ENCODE data around the gene POLR1A. TPM values are rescaled to one million over a fixed set of nuclear protein-coding genes. Genes with fewer than 3 reads are reported as not detected.

POLR1A gene
- total RNA-seq, 6 donors from 2014 or later = 12.0 to 25.8 (median 22.1) TPM

DNA sequence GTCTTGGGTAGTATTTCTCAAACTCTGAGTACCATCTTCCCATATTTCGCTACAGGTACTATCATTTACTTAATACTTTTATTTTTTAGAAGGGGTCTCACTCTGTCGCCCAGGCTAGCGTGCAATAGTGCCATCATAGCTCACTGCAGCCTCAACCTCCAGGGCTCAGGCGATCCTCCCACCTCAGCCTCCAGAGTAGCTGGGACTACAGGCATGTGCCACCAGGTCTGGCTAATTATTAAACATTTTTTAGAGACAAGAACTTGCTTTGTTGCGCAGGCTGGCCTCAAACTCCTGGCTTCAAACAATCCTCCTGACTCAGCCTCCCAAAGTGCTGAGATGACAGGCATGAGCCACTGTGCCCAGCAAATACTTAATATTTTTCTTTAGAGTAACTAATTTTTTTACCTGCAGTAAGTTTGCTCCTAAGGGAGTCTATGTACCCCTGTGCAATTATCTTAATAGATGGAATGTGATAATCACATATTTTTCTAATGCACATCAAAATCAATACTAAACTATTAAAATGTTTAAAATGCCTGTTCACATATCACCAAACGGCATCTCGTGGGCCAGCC, 116.3 kb downstream of the POLR1A start:
- DNase-seq (no peak), ATAC-seq (ENCODE audit: low FRiP score in 2 of 2) (no peak)
- no peak for TF ChIP-seq EP300 (IDR thresholded peaks at IDR 0.05)
- TF ChIP-seq CTCF (IDR thresholded peaks at IDR 0.05) = no peak
- no peak for TF ChIP-seq POLR2AphosphoS5 (IDR thresholded peaks at IDR 0.05)
- no peak for TF ChIP-seq POLR2A (IDR thresholded peaks at IDR 0.05)
- WGBS, 2 donors = 85 to 93% methylated on average over 7 of the region's 7 CpGs
- Histone ChIP-seq H3K4me1 (peaks cover 13 to 16% (median 13%) of the 10 kb centered on the region in 4 donors), H3K36me3 (no peaks in the 10 kb centered on the region), H3K27ac (no peak overlapping the region), H3K4me3 (no peak overlapping the region), H3K9me3 (no peaks in the 10 kb centered on the region), H3K27me3 (no peaks in the 10 kb centered on the region)

GRCh38 chr2:85988914-85989270, 116.8 kb downstream of the POLR1A start:
- whole genome bisulfite sequencing, 2 donors = 69 to 88% methylated on average over 6 to 7 of the region's 7 CpGs
- ATAC-seq (ENCODE audit: low FRiP score in 2 of 2) = no peak
- peak overlapping the region in 2 of 4 donors; percentile 8 to 38 for H3K27ac ChIP-seq

DNA sequence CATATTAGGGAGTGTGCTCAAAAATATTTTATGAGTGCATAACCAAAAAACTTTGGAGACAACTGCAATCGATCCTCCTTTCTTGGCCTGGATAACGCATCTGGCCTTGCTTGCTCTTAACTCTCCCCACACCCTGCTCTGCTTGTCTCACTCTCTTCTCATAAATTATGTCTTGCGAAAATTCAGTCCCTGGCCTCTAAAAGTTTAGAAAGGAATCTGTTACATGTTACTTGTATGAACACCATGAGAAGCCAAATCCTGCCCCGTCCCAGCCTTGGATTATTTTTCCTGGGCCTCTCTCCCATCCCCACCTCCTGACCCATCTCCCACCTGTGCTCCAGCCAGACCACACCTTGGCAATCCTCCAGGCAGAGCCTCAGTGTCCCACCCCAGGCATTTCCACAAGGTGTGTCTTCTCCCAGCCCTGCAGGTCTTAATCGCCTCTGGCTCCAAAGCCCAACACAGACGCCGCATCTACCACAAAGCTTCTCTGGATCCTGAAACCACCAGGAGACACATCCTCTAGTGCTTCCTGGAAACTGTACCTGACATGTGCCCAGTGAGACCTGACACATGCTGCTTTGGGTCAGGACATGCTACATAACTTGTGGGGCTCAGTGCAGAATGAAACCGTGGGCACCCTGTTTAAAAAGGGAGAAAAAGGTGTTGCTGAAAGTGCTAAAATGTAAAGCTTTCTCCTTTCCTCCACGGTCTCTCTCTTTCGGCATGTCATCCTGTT, 117.3 kb downstream of the POLR1A start:
- ATAC-seq (ENCODE audit: low FRiP score in 2 of 2) = peak in 1 of 2 donors; percentile 86
- WGBS, 2 donors = 80 to 84% methylated on average over 10 of the region's 10 CpGs
- Histone ChIP-seq H3K4me3 (no peak overlapping the region), H3K9me3 (no peaks in the 10 kb centered on the region), H3K27me3 (no peaks in the 10 kb centered on the region), H3K4me1 (peaks cover 2 to 5% (median 3%) of the 10 kb centered on the region in 4 donors), H3K27ac (peak overlapping the region in 2 of 4 donors; percentile 27 to 38), H3K36me3 (no peaks in the 10 kb centered on the region)
- no peak for DNase-seq
- TF ChIP-seq CTCF (IDR thresholded peaks at IDR 0.05) (no peak), EP300 (IDR thresholded peaks at IDR 0.05) (no peak), POLR2A (IDR thresholded peaks at IDR 0.05) (no peak), POLR2AphosphoS5 (IDR thresholded peaks at IDR 0.05) (no peak)

More at GRCh38 chr2:85988914-85989270, 116.8 kb downstream of the POLR1A start:
- no peaks in the 10 kb centered on the region for H3K9me3 ChIP-seq
- no peak for DNase-seq
- H3K36me3 ChIP-seq = no peaks in the 10 kb centered on the region
- H3K27me3 ChIP-seq = no peaks in the 10 kb centered on the region
- H3K4me1 ChIP-seq = peaks cover 8 to 11% (median 8%) of the 10 kb centered on the region in 4 donors
- TF ChIP-seq EP300 (IDR thresholded peaks at IDR 0.05) (no peak), CTCF (IDR thresholded peaks at IDR 0.05) (no peak), POLR2AphosphoS5 (IDR thresholded peaks at IDR 0.05) (no peak)
- no peak overlapping the region for H3K4me3 ChIP-seq

- H3K9me3 ChIP-seq = no peaks in the 10 kb centered on the region
- H3K27ac ChIP-seq = peak overlapping the region in 3 of 4 donors; percentile 19 to 31 (median 30)
- H3K4me3 ChIP-seq = no peak overlapping the region
- WGBS, 2 donors = 76 to 88% methylated on average over 6 of the region's 6 CpGs
- TF ChIP-seq EP300 (IDR thresholded peaks at IDR 0.05) (no peak), POLR2A (IDR thresholded peaks at IDR 0.05) (no peak), CTCF (IDR thresholded peaks at IDR 0.05) (no peak), POLR2AphosphoS5 (IDR thresholded peaks at IDR 0.05) (no peak)
- H3K36me3 ChIP-seq = no peaks in the 10 kb centered on the region
- DNase-seq (no peak), ATAC-seq (ENCODE audit: low FRiP score in 2 of 2) (peak in 1 of 2 donors; percentile 4)
- H3K4me1 ChIP-seq = peaks cover 0 to 3% (median 0%) of the 10 kb centered on the region in 4 donors
- no peaks in the 10 kb centered on the region for H3K27me3 ChIP-seq
Observed at GRCh38 chr2:85987266-85988174, 118.2 kb downstream of the POLR1A start.

Measured in upper lobe of left lung (tissue), 6 donors.